COLO668 (cell line): ENCODE measurements around the gene ZFP1.
"Not testable (repeated sequence)": the region's sequence is repeated elsewhere in the genome, so short reads cannot be mapped to it uniquely, and the experiment has no call there.

ENCODE experiments used
- DNase-seq: peaks from one replicate; lab custom pipeline; 2025; ENCODE audit not compliant: unreplicated experiment; lab: John Stamatoyannopoulos, UW

ZFP1 gene

DNA sequence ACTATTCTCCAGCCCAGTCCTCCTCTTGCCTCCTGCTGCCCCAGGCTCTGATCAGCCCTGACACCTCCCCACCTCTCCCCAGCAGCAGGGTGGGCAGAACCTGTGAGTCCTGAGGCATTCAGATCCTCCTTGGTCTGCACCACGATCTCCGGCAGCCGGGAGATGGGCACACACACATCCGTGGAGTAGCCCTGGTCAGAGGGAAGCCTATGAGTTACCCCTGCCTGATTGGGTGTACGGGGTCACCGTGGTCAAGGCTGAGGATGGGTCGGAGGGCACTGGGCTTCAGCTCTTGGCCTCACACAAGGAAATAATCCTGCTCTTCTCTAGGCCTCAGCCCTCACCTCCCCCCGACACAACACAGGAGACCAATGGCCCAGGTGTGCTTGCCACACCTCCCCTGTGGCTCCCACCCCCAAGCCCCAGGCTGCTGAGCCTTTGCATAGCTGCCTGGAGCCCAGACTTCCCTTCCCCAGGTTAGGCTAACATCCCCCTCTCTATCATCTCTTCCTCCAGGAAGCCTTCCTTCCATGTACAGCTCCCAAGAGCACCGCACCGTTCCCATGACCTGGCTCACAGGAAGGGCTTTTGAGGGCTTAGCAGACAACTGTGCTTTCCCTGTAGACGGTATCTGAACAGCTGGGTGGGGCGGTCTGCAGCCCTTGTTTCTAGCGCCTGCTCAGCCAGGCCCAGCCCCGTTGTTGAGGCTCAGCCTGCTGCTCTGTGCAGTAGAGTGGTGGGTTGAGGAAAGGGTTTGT is 35.4 kb upstream of the ZFP1 start:
- DNase-seq, result no peak

DNA sequence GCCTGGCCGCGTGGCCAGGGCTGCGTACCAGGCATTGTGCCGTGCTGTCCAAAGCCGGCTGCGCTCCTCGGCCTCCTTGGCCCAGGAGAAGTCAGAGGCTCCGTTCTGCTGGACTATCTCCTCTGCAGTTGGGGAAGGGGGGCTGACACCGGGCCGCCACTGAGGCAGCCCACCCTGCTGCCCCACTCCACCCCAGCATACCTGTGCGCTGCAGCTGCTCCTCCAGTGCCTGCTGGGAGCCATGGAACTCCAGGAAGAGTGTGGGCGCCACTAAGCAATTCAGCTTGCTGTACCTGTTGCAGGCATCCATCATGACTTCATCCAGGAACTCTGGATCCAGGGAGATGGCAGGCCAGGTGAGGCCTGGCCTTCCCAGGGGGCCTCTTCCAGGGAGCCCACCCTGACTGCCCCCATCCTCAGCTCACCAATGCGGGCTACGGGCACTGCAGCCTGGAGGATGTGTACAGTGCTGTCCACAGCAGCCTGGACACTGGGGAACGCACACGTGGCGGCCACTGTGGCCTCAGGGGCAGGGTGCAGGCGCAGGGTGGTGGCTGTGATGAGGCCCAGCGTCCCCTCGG is 34.7 kb upstream of the ZFP1 start:
- no peak for DNase-seq

GRCh38 chr16:75114179-75114945 is 34.0 kb upstream of the ZFP1 start:
- DNase-seq, result no peak

GRCh38 chr16:75114946-75115825 is 33.1 kb upstream of the ZFP1 start:
- DNase-seq, result no peak

DNA sequence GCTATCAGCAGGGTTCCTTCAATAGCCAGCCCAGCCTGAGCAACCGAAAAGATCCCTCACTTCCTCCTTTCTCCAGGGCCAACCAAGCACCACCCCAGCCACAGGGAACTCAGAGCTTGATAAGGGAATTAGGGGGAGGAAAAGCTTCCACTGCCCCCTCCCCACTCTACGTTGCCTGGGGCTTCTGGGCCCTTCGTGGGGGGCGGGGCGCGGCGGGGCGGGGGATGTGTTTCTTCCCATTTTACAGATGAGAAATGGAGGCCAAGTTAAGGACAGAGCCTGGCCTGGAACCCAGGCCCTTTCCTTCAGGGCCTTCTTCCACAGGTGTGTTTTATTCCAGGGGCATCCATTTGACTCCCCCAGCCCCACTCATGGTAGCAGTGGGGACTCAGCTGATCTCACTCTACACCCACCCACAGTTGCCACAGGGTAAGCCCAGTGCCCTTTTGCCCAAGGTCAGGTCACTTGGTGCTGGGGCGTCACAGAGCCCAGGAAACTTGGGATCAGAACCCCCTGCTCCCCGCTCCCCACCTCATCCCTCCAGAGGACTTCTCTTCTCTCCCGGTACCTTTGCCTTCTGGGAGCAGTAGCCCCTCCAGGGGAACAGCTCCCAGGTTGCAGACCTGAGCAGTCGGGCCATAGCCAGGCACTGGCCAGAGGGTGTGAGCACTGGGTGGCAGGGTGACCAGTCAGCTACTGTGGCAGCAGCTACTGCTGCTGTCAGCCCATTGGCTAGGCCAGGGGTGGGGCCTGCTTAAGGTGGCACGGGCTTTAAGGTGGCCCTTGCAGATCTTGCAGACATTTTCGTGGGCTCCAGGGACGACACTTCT is 32.0 kb upstream of the ZFP1 start, which contains the start of gene LDHD:
TSS of gene LDHD (minus strand) at position 700 of the 830 bp plus-strand sequence. CDS start at position 640, 60 bp downstream.
- peak; percentile 31 for DNase-seq

GRCh38 chr16:75116911-75117245 is 31.4 kb upstream of the ZFP1 start:
- no peak for DNase-seq

DNA sequence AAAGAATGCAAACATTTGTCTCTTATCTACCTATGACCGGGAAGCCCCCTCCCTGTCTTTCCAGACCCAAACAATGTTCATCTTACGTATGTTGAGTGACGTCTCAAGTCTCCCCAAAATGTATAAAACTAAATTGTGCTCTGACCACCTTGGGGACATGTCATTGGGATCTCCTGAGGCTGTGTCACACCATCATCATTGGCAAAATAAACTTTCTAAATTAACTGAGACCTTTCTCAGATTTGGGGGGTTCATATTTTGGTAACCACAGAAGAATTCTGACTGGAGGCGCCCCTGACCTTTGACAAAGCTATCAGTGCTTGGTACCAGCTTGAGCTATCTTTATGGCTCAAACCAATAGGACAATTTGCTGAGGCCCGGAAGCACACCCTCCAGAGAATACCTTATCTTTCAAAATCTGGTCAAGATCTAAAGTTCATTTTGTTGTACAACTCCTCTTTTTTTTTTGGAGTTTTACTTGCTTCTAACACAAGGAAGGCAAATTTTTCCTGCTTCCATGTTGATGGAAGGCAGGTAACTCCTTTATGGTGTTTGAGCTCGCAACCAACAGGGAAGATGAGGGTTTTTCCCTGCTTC is 29.3 kb upstream of the ZFP1 start:
- no peak for DNase-seq

DNA sequence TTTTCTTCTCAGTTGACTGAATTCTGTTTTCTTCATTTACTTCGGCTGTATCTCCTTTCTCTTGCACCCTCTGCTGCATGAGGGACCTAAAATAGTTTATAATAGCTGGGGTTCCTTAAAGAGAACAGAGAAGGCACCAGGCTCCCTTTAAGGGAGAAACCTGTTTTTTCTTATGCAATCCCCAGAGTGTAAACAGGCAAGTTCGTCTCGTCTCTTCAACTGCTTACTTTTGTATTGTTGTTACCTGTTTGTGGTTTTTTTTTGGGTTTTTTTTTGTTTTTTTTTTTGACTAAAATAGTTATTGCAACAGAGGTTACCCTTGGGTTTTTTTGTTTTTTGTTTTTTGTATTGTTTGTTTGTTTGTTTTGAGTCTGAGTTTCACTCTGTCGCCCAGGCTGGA is 28.1 kb upstream of the ZFP1 start:
- no peak for DNase-seq

DNA sequence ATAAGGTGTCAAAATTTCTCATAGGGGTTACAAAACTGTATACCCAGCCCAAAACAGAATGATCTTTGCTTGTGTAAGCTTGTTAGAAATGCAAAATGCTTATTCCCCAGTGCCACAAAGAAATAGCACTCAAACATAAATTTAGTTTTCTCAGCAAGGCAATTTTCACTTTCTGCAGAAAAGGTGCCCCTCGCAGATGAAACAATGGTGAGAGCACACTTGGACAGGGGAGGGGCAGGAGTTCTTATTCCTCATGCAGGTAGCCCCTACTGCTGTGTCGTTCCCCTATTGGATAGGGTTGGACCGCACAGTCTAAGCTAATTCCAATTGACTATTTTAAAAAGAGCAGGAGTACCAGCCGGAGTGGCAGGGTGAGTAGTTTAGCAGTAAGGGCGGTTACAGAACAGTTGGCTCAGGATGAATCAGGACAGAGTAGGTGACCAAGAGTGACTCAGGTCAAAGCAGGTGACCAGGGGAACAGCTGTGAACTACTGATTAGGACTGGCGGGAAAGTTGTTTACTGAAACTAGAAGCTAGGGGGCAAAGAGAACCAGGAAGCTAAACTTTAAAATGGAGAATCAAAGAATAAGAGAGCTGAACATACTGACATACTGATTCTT is 26.3 kb upstream of the ZFP1 start:
- no peak for DNase-seq

- DNase-seq, result no peak
Measured at GRCh38 chr16:75122609-75123008, 25.7 kb upstream of the ZFP1 start.

DNA sequence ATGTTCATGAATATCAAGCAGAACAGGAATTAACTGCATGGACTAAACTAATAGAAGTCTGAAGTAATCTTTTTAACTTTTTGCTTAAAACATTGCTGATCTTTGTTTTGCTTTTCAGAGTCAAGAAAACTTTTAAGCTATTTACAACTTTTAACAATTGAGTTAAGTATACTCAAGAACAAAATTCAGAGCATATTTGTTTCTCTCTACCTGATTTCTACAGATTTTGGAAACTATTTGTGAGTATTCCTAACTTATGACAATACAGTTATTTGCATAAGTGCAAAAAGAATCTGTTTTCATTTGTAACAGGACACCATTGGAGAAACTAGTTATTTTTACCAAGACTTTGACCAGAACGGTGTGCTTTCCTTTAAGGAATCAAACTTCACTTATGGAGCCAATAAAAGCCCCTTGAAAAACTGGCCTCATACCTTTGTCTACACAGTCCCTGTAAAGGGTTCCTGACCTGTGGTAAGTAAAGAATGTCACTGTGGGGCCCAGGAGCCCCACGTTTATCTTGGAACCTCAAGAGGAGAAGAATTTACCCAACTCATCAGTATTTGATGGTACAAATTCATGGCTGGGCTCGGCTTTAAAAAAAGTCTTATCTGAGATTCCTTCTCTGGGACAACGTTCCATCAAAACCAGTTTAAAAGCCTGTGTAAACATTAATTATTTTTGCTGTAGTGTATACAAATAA is 20.5 kb upstream of the ZFP1 start:
- no peak for DNase-seq

DNA sequence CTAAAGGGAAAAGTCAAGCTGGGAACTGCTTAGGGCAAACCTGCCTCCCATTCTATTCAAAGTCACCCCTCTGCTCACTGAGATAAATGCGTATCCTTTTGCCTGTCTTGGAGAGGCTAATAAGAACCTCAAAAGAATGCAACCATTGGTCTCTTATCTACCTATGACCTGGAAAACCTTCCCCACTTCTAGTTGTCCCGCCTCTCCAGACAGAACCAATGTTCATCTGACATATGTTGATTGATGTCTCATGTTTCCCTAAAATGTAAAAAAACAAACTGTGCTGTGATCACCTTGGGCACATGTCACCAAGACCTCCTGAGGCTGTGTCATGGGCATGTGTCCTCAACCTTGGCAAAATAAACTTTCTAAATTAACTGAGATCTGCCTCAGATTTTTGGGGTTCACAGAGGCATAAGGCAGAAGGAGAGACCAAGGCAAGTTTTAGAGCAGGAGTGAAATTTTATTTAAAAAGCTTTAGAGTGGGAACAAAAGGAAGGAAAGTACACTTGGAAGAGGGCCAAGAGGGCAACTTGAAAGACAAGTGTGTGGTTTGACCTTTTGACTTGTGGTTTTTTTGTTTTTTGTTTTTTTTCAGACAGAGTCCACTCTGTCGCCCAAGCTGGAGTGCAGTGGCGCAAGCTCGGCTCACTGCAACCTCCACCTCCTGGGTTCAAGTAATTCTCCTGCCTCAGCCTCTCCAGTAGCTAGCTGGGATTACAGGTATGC is 18.7 kb upstream of the ZFP1 start:
- DNase-seq, result not testable (repeated sequence)

DNA sequence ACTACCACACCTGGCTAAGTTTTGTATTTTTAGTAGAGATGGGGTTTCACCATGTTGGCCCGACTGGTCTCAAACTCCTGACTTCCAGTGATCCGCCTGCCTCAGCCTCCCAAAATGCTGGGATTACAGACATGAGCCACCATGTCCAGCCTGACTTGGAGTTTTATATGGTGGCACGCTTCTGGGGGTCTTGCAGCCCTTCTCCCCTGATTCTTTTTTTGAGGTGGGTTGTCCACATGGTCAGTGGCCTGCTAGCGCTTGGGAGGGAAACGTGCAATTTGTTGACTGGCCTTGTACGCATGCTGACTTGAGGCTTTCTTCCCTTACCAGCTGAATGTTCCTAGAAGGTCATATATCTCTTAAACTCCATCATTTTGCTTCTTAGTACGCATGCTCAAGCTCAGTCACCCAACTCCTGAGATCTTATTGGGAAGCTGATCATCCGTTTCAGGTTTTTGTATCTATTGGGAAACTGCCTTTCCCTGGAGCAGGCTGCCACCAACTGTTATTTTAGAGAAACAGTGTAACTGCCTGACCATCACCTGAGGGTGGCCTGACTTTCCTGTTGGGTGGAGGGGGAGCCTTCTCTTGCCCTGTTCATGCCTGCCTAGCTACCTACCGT is 18.1 kb upstream of the ZFP1 start:
- no peak for DNase-seq

DNA sequence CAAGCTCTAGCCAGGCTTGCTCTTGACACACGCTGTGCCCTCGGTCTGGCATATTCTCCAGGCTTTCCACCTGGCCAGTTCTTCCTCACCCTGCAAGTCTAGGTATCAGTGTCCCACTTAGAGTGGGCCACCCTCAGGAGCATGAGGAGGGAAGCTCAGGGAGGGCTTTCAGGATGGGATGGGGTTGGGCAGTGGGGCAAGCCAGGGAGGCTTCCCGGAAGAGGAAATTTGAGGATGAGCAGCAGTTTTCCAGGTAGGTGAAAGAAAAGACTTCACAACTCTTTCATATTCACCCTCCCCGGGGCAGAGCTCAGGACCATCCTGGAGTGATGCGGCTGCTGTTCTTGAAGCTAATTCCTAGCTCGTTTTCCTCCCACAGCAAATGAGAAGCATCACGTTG is 17.2 kb upstream of the ZFP1 start:
- no peak for DNase-seq

GRCh38 chr16:75138233-75138632 is 10.1 kb upstream of the ZFP1 start:
- DNase-seq, result no peak

- DNase-seq, result no peak
Measured at GRCh38 chr16:75138636-75139035, 9.7 kb upstream of the ZFP1 start.

DNA sequence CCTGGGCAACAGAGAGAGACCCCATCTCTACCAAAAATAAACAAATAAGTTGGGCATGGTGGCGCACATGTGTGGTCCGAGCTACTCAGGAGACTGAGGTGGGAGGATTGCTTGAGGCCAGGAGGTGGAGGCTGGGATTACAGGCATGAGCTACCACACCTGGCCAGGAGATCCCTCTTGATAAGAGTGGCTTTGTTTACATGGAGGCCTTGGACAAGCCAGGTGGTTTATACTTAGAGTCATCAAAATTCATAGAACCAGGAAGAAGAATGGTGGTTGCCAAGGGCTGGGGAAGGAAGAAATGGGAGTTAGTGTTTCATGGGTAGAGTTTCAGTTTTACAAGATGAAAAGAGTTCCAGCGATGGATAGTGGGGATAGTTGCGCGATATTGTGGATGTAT is 8.8 kb upstream of the ZFP1 start:
- no peak for DNase-seq

- DNase-seq, result no peak
Measured at GRCh38 chr16:75143941-75144340, 4.4 kb upstream of the ZFP1 start.
